A549 (cell line): ENCODE data around the gene ANKEF1.
"Not testable (repeated sequence)": the region's sequence is repeated elsewhere in the genome, so short reads cannot be mapped to it uniquely, and the experiment has no call there.

ENCODE experiments used
- CEBPB ChIP-seq, 2 experiments: fragments of >200 bp in 1 of 2; sonication (Bioruptor Twin) in 1 of 2; formaldehyde crosslinking in 1 of 2; IDR thresholded peaks; 2 replicates each; pipeline ENCODE4 v1.6.1; 2012 to 2016
- EHF ChIP-seq: fragments of 250-450 bp; sonication (Bioruptor Pico); IDR thresholded peaks from 2 replicates; pipeline ENCODE4 v1.5.0; 2020; ENCODE audit warnings: mild to moderate bottlenecking
- EP300 ChIP-seq, 2 experiments: fragments of >200 bp; sonication (Bioruptor Twin); formaldehyde crosslinking; IDR thresholded peaks; 2 replicates in 1 of 2; 3 replicates in 1 of 2; pipeline ENCODE4 v1.6.1; 2016 to 2017
- JUN ChIP-seq, 2 experiments: fragments of >200 bp; sonication (Bioruptor Twin); formaldehyde crosslinking; IDR thresholded peaks; 2 replicates in 1 of 2; 3 replicates in 1 of 2; pipeline ENCODE4 v1.6.1; 2016 to 2017
- JUNB ChIP-seq: fragments of >200 bp; sonication (Bioruptor Twin); formaldehyde crosslinking; IDR thresholded peaks from 2 replicates; pipeline ENCODE4 v1.6.1; 2016
- KDM1A ChIP-seq: fragments of 200-600 bp; sonication (generic); IDR thresholded peaks from 2 replicates; pipeline ENCODE4 v1.6.1; 2016; ENCODE audit warnings: low read depth, mild to moderate bottlenecking
- MAZ ChIP-seq: fragments of 150-350 bp; IDR thresholded peaks from 2 replicates; pipeline ENCODE4 v1.6.1; 2014; ENCODE audit warnings: antibody characterized with exemption, low read depth, low read length, borderline replicate concordance
- MYC ChIP-seq: IDR thresholded peaks from 2 replicates; pipeline ENCODE4 v1.6.1; 2012; ENCODE audit warnings: mild to moderate bottlenecking, inconsistent platforms, low read length, improper control_type of control experiment, borderline replicate concordance
- NR3C1 ChIP-seq: fragments of >200 bp; sonication (Bioruptor Twin); formaldehyde crosslinking; IDR thresholded peaks from 3 replicates; pipeline ENCODE4 v1.6.1; 2017
- POLR2A ChIP-seq: IDR thresholded peaks from 2 replicates; pipeline ENCODE4 v1.6.1; 2012; ENCODE audit warnings: mild to moderate bottlenecking, low read length
- RAD21 ChIP-seq, 2 experiments: fragments of >200 bp in 1 of 2; sonication (Bioruptor Twin) in 1 of 2; formaldehyde crosslinking in 1 of 2; IDR thresholded peaks in 1 of 2; conservative IDR thresholded peaks in 1 of 2; 2 replicates in 1 of 2; 3 replicates in 1 of 2; pipeline ENCODE4 v1.6.1; 2012 to 2018; ENCODE audit warnings: inconsistent platforms in 1 of 2
- RFX5 ChIP-seq: fragments of 450-650 bp; IDR thresholded peaks from 2 replicates; pipeline ENCODE4 v1.7.1; 2014; ENCODE audit warnings: antibody characterized with exemption, mild to moderate bottlenecking, moderate library complexity
- TF ChIP-seq, protein P1 (sequence below): fragments of >200 bp; sonication (Bioruptor Twin); formaldehyde crosslinking; IDR thresholded peaks from 3 replicates; pipeline ENCODE4 v1.5.1; 2016
- TF ChIP-seq, protein P2 (sequence below): fragments of 150-350 bp; IDR thresholded peaks from 2 replicates; pipeline ENCODE4 v1.6.1; 2014; ENCODE audit warnings: low read depth, mild to moderate bottlenecking, low read length

GRCh38 chr20:10032269-10032668, 2.5 kb upstream of the ANKEF1 start:
- not testable (repeated sequence) for TF ChIP-seq RAD21 (conservative IDR thresholded peaks at IDR 0.05 in 1 of 2, IDR thresholded peaks at IDR 0.05 in 1 of 2); JUN (IDR thresholded peaks at IDR 0.05); CEBPB (IDR thresholded peaks at IDR 0.05); EP300 (IDR thresholded peaks at IDR 0.05); POLR2A; MAZ; NR3C1; JUNB; EHF (CRISPR knock-in tag); KDM1A; MYC; RFX5
- TF ChIP-seq, protein P1, sequence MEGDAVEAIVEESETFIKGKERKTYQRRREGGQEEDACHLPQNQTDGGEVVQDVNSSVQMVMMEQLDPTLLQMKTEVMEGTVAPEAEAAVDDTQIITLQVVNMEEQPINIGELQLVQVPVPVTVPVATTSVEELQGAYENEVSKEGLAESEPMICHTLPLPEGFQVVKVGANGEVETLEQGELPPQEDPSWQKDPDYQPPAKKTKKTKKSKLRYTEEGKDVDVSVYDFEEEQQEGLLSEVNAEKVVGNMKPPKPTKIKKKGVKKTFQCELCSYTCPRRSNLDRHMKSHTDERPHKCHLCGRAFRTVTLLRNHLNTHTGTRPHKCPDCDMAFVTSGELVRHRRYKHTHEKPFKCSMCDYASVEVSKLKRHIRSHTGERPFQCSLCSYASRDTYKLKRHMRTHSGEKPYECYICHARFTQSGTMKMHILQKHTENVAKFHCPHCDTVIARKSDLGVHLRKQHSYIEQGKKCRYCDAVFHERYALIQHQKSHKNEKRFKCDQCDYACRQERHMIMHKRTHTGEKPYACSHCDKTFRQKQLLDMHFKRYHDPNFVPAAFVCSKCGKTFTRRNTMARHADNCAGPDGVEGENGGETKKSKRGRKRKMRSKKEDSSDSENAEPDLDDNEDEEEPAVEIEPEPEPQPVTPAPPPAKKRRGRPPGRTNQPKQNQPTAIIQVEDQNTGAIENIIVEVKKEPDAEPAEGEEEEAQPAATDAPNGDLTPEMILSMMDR, result not testable (repeated sequence)
- TF ChIP-seq, protein P2, sequence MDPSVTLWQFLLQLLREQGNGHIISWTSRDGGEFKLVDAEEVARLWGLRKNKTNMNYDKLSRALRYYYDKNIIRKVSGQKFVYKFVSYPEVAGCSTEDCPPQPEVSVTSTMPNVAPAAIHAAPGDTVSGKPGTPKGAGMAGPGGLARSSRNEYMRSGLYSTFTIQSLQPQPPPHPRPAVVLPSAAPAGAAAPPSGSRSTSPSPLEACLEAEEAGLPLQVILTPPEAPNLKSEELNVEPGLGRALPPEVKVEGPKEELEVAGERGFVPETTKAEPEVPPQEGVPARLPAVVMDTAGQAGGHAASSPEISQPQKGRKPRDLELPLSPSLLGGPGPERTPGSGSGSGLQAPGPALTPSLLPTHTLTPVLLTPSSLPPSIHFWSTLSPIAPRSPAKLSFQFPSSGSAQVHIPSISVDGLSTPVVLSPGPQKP, result not testable (repeated sequence)
